Urothelium cell line (cell line): ENCODE measurements around the gene ACADSB.

Experiments used
- DNase-seq: peaks from one replicate; pipeline ENCODE4 v3.0.0; 2011; ENCODE audit warnings: low spot score, mixed read lengths
- FAIRE-seq: peaks from 2 replicates; lab custom pipeline; 2011; peaks lifted over from hg19 to GRCh38; lab: Jason Lieb, UNC

ACADSB gene

GRCh38 chr10:123008355-123009104, at the start of gene ACADSB, which contains the start of gene IKZF5:
Gene ACADSB (plus strand): TSS chr10:123009006. CDS start chr10:123009030, 24 bp downstream.
Gene IKZF5 (minus strand): TSS chr10:123008795. CDS start chr10:122998625, 10,170 bp downstream.
- peak; percentile 86 for FAIRE-seq
- peak; percentile 96 for DNase-seq

- FAIRE-seq (no peak), DNase-seq (no peak)
Measured at GRCh38 chr10:122962405-122962804, 46.4 kb upstream of the ACADSB start.

GRCh38 chr10:122966879-122967278, 41.9 kb upstream of the ACADSB start:
- no peak for DNase-seq
- no peak for FAIRE-seq

GRCh38 chr10:122968698-122969097, 40.1 kb upstream of the ACADSB start:
- FAIRE-seq (no peak), DNase-seq (no peak)

- FAIRE-seq: no peak
- DNase-seq: no peak
Measured at GRCh38 chr10:122974023-122974422, 34.8 kb upstream of the ACADSB start.

- DNase-seq: no peak
- FAIRE-seq: no peak
Measured at GRCh38 chr10:122974543-122975064, 34.2 kb upstream of the ACADSB start.

- FAIRE-seq (peak; percentile 52), DNase-seq (peak; percentile 95)
Measured at GRCh38 chr10:122980209-122981065, 28.4 kb upstream of the ACADSB start, which contains the start of gene PSTK. Gene PSTK (plus strand): TSS chr10:122980401. CDS start chr10:122980480, 79 bp downstream.

- FAIRE-seq: no peak
- peak; percentile 46 for DNase-seq
Measured at GRCh38 chr10:122981066-122981464, 27.7 kb upstream of the ACADSB start.

- DNase-seq (no peak), FAIRE-seq (no peak)
Measured at GRCh38 chr10:122983898-122984297, 24.9 kb upstream of the ACADSB start.

GRCh38 chr10:122984708-122985107, 24.1 kb upstream of the ACADSB start:
- FAIRE-seq: no peak
- no peak for DNase-seq

GRCh38 chr10:122986335-122986734, 22.5 kb upstream of the ACADSB start:
- no peak for FAIRE-seq

GRCh38 chr10:122988501-122988900, 20.3 kb upstream of the ACADSB start:
- DNase-seq (no peak), FAIRE-seq (no peak)

More at GRCh38 chr10:122986335-122986734, 22.5 kb upstream of the ACADSB start:
- DNase-seq: no peak

- no peak for DNase-seq
- no peak for FAIRE-seq
Measured at GRCh38 chr10:122990278-122990677, 18.5 kb upstream of the ACADSB start.

- FAIRE-seq: no peak
- DNase-seq: no peak
Measured at GRCh38 chr10:122992031-122992585, 16.7 kb upstream of the ACADSB start.

- FAIRE-seq (no peak), DNase-seq (no peak)
Measured at GRCh38 chr10:122993797-122994336, 14.9 kb upstream of the ACADSB start.

GRCh38 chr10:122995936-122996335, 12.9 kb upstream of the ACADSB start:
- FAIRE-seq (no peak), DNase-seq (no peak)

- FAIRE-seq (no peak), DNase-seq (no peak)
Measured at GRCh38 chr10:122997864-122998263, 10.9 kb upstream of the ACADSB start.

GRCh38 chr10:122998360-122998917, 10.4 kb upstream of the ACADSB start:
- no peak for DNase-seq
- no peak for FAIRE-seq

- DNase-seq: no peak
- no peak for FAIRE-seq
Measured at GRCh38 chr10:122998934-122999333, 9.9 kb upstream of the ACADSB start.

GRCh38 chr10:122999347-122999746, 9.5 kb upstream of the ACADSB start:
- no peak for FAIRE-seq
- DNase-seq: no peak
